K562 (cell line): Measurements from ENCODE around the gene PTPRM. TPM values are rescaled to one million over a fixed set of nuclear protein-coding genes. Genes with fewer than 3 reads are reported as not detected.

Experiments
- ATAC-seq: fragments of 200-7000 bp; cut with Tn5 transposase; 3 replicates; pipeline ENCODE4 v1.9.1; 2020; ENCODE audit warnings: moderate library complexity
- BruUV-seq: library from RNA; stranded (reverse); fragments of 400-500 nt; replicated peaks from 2 replicates; lab custom pipeline; 2021; lab: Mats Ljungman, UMichigan
- CTCF ChIA-PET: fragments of 300-600 bp; formaldehyde crosslinking; extraction: SDS; loops from one replicate; lab custom pipeline; 2021; ENCODE audit warnings: low intra/inter-chr PET ratio; lab: Yijun Ruan, JAX
- POLR2A ChIA-PET: fragments of 300-600, 350-650 bp; sonication (Branson Sonifier 250); formaldehyde crosslinking; extraction: SDS; loops from one replicate; lab custom pipeline; 2021; ENCODE audit warnings: antibody characterized with exemption, inconsistent platforms; lab: Yijun Ruan, JAX
- DNase-seq, 4 experiments: peaks; one replicate each; pipeline versions ENCODE4 v3.0.0 to v3.0.0-alpha.2; 2011 to 2018; ENCODE audit warnings: low spot score in 3 of 4, mixed read lengths in 3 of 4; ENCODE audit errors: extremely low read depth in 1 of 4
- FAIRE-seq: peaks from 2 replicates; lab custom pipeline; 2011; peaks lifted over from hg19 to GRCh38; lab: Jason Lieb, UNC
- H2AFZ ChIP-seq: 2 replicates; pipeline ENCODE4 v1.6.0; 2011; ENCODE audit warnings: low read depth, low read length, control low read depth, inconsistent platforms
- H3K27ac ChIP-seq: fragments of 200-600 bp; 3 replicates; pipeline ENCODE4 v1.8.0; 2011; ENCODE audit warnings: low read depth, mild to moderate bottlenecking, control low read depth, inconsistent platforms, low read length, moderate library complexity, mixed read lengths; ENCODE audit errors: extremely low read depth
- H3K27me3 ChIP-seq, 2 experiments: fragments of 300-600 bp in 1 of 2; 2 replicates in 1 of 2; 3 replicates in 1 of 2; pipeline versions ENCODE4 v1.6.0 to v1.8.0; 2011; ENCODE audit warnings: inconsistent platforms in 2 of 2, low read length in 2 of 2, mild to moderate bottlenecking in 1 of 2, mixed read lengths in 1 of 2, moderate library complexity in 1 of 2; ENCODE audit not compliant: control insufficient read depth in 2 of 2, insufficient read depth in 2 of 2
- H3K36me3 ChIP-seq: fragments of 300-600 bp; 3 replicates; pipeline ENCODE4 v1.8.0; 2011; ENCODE audit warnings: mild to moderate bottlenecking, low read length, inconsistent platforms; ENCODE audit not compliant: control insufficient read depth, insufficient read depth
- H3K4me1 ChIP-seq, 2 experiments: fragments of 200-600 bp in 1 of 2; replicated peaks in 1 of 2; 2 replicates in 1 of 2; 3 replicates in 1 of 2; pipeline versions ENCODE4 v1.5.1 to v1.8.0; 2011; ENCODE audit warnings: inconsistent platforms in 2 of 2, low read length in 2 of 2, mild to moderate bottlenecking in 1 of 2, mixed read lengths in 1 of 2, moderate library complexity in 1 of 2; ENCODE audit not compliant: control insufficient read depth in 2 of 2, insufficient read depth in 2 of 2
- H3K4me2 ChIP-seq: 2 replicates; pipeline ENCODE4 v1.6.1; 2011; ENCODE audit warnings: low read length, control low read depth, inconsistent platforms, mixed read lengths; ENCODE audit not compliant: insufficient read depth
- H3K4me3 ChIP-seq: fragments of 200-600 bp; sonication (generic), shearing (Covaris generic); 2 replicates; pipeline ENCODE4 v1.5.1; 2016; ENCODE audit warnings: control low read depth, inconsistent platforms
- H3K79me2 ChIP-seq: fragments of 200-600 bp; 3 replicates; pipeline ENCODE4 v1.8.0; 2011; ENCODE audit warnings: low read length, inconsistent platforms; ENCODE audit not compliant: control insufficient read depth, insufficient read depth
- H3K9ac ChIP-seq, 2 experiments: 2 replicates each; pipeline versions ENCODE4 v1.6.0 to v1.6.1; 2011; ENCODE audit warnings: low read depth in 2 of 2, low read length in 2 of 2, control low read depth in 1 of 2, inconsistent platforms in 1 of 2, mild to moderate bottlenecking in 1 of 2, mixed read lengths in 1 of 2; ENCODE audit not compliant: insufficient read depth in 1 of 2
- H3K9me1 ChIP-seq: one replicate; pipeline ENCODE4 v1.6.0; 2011; ENCODE audit warnings: inconsistent platforms, mild to moderate bottlenecking, low read length, moderate library complexity; ENCODE audit not compliant: control insufficient read depth, insufficient read depth
- H3K9me3 ChIP-seq: replicated peaks from 2 replicates; pipeline ENCODE4 v1.5.1; 2011; ENCODE audit warnings: low read depth, low read length, inconsistent platforms; ENCODE audit not compliant: control insufficient read depth, insufficient read depth
- H4K20me1 ChIP-seq: replicated peaks from 2 replicates; pipeline ENCODE4 v1.6.1; 2011; ENCODE audit warnings: low read length, inconsistent platforms, mixed read lengths; ENCODE audit not compliant: control insufficient read depth, insufficient read depth
- BACH1 ChIP-seq: fragments of 200-800 bp; sonication (Bioruptor generic); IDR thresholded peaks from 2 replicates; pipeline ENCODE4 v1.6.1; 2016; ENCODE audit warnings: missing genetic modification characterization, missing compliant biosample characterization
- CBFA2T2 ChIP-seq: fragments of 450-650 bp; conservative IDR thresholded peaks from 2 replicates; pipeline ENCODE4 v1.6.1; 2017; ENCODE audit warnings: mild to moderate bottlenecking
- DMBX1 ChIP-seq: fragments of 250-450 bp; sonication (Bioruptor Pico); IDR thresholded peaks from 2 replicates; pipeline ENCODE4 v1.8.0; 2022; ENCODE audit warnings: inconsistent platforms, mild to moderate bottlenecking, moderate library complexity, borderline replicate concordance
- NFYB ChIP-seq: IDR thresholded peaks from 2 replicates; pipeline ENCODE4 v1.6.1; 2011; ENCODE audit warnings: mild to moderate bottlenecking, moderate library complexity; ENCODE audit not compliant: insufficient read length; ENCODE audit errors: extremely low read depth
- POU5F1 ChIP-seq: fragments of 150-350 bp; IDR thresholded peaks from 2 replicates; pipeline ENCODE4 v1.6.1; 2014; ENCODE audit warnings: borderline replicate concordance, low read length, low read depth, mild to moderate bottlenecking; ENCODE audit not compliant: partially characterized antibody
- SREBF1 ChIP-seq: fragments of 150-350 bp; IDR thresholded peaks from 2 replicates; pipeline ENCODE4 v1.6.1; 2014; ENCODE audit warnings: antibody characterized with exemption, low read depth, low read length, borderline replicate concordance
- TCF7 ChIP-seq: sonication (generic); IDR thresholded peaks from 2 replicates; pipeline ENCODE4 v1.6.1; 2016; ENCODE audit warnings: antibody characterized with exemption, borderline replicate concordance
- ZNF699 ChIP-seq: fragments of 250-450 bp; sonication (Bioruptor Pico); IDR thresholded peaks from 2 replicates; pipeline ENCODE4 v1.8.0; 2021; ENCODE audit warnings: mild to moderate bottlenecking, moderate library complexity; ENCODE audit not compliant: insufficient replicate concordance
- WGBS: fragments of 100-300 bp; shearing (Covaris generic); methylation state at CpG from one replicate; pipeline ENCODE4 v1.1.6; 2016; ENCODE audit warnings: low coverage, mixed read lengths; ENCODE audit not compliant: insufficient coverage; ENCODE audit errors: missing lambda C conversion rate; 5-methylcytosine and 5-hydroxymethylcytosine counted together
- in situ Hi-C: fragments of 300-500 bp; cut with MboI; formaldehyde crosslinking; loops from 4 replicates; pipeline ENCODE4 v1.15.0; 2018; ENCODE audit warnings: inconsistent platforms, mixed read lengths
- intact Hi-C: fragments of 100-400 bp; cut with micrococcal nuclease; formaldehyde crosslinking; loops from 2 replicates; pipeline ENCODE4 v1.14.2; 2022
- polyA plus RNA-seq, 8 experiments: library from polyadenylated mRNA; depleted of rRNA in 4 of 8; stranded (reverse) in 5 of 8; unstranded in 3 of 8; fragments of >200 nt; fragmentation: Nextera tagmentation in 2 of 8; fragmentation: Illumina TruSeq in 1 of 8; extraction: Ambion mirVana in 2 of 8; extraction: Trizol in 1 of 8; gene quantifications; 2 replicates each; pipeline versions ENCODE4 v1.2.1 to v1.2.3, GENCODE V29; 2011 to 2014; ENCODE audit warnings: inconsistent platforms in 1 of 8, missing spikeins in 1 of 8
- total RNA-seq, 7 experiments: library from RNA; depleted of rRNA in 6 of 7; stranded (reverse); fragments of >200 nt in 6 of 7; fragmentation: Illumina TruSeq in 2 of 7; extraction: Trizol in 2 of 7; gene quantifications; 2 replicates each; pipeline versions ENCODE4 v1.2.1 to v1.2.3, GENCODE V29; 2011 to 2021; ENCODE audit warnings: low replicate concordance in 1 of 7
- TF ChIP-seq, protein P1 (sequence below): fragments of 250-450 bp; sonication (Bioruptor Pico); IDR thresholded peaks from 2 replicates; pipeline ENCODE4 v1.5.0; 2020; ENCODE audit warnings: mild to moderate bottlenecking, borderline replicate concordance
- TF ChIP-seq, protein P2 (sequence below): IDR thresholded peaks from 3 replicates; pipeline ENCODE4 v1.6.1; 2011; ENCODE audit warnings: borderline replicate concordance, mild to moderate bottlenecking, moderate library complexity; ENCODE audit not compliant: insufficient read length; ENCODE audit errors: extremely low read depth
- TF ChIP-seq, protein P3 (sequence below): fragments of 200-800 bp; sonication (Bioruptor generic); IDR thresholded peaks from 2 replicates; pipeline ENCODE4 v1.6.1; 2016; ENCODE audit warnings: missing genetic modification characterization, missing compliant biosample characterization

PTPRM gene
- total and polyA plus RNA-seq, 9 of the 15 experiments (the other 6 are each of a cell fraction or from before 2014, with no cell fraction given), result 0.03 to 0.16 (median 0.08) TPM; not detected in 3

DNA sequence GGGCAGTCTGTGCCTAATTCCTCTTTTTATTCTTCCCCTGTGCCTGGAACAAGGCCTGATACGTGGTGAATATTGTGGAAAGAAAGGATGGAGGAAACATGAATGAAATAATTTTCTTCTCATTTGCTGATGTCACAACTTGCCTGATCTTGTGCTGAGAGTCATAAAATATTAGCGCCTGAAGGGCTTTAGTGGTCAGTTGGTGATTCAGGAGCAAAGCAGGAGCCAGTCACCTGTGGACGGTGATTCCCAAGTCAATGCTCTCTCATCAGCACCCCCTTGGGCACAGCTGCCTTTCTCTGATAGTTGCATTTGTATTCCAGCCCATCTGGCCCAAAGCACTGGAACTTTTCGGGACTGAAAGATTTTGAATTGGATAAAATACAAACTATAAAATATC, 539.5 kb downstream of the PTPRM start:
- H2AFZ ChIP-seq, result no peak overlapping the region
- H3K9ac ChIP-seq, result no peak overlapping the region
- 1% methylated on average over 4 of the region's 4 CpGs for WGBS
- no peaks in the 10 kb centered on the region for H3K9me1 ChIP-seq
- H3K4me1 ChIP-seq, result no peaks in the 10 kb centered on the region
- no peaks in the 10 kb centered on the region for H3K36me3 ChIP-seq
- BruUV-seq, result no TSS peak
- POLR2A ChIA-PET, result no interaction called here
- ATAC-seq (no peak), FAIRE-seq (no peak), DNase-seq (no peak)
- in situ Hi-C loops, result no loop called here
- no peak overlapping the region for H3K27ac ChIP-seq
- CTCF ChIA-PET, result no interaction called here
- no peaks in the 10 kb centered on the region for H4K20me1 ChIP-seq
- no peak overlapping the region for H3K4me2 ChIP-seq
- H3K9me3 ChIP-seq, result no peaks in the 10 kb centered on the region
- no peak overlapping the region for H3K4me3 ChIP-seq
- intact Hi-C loops, result no loop called here
- no peaks in the 10 kb centered on the region for H3K27me3 ChIP-seq
- H3K79me2 ChIP-seq, result no peaks in the 10 kb centered on the region
- no peak for TF ChIP-seq CBFA2T2
- no peak for TF ChIP-seq NFYB
- TF ChIP-seq, protein P1, sequence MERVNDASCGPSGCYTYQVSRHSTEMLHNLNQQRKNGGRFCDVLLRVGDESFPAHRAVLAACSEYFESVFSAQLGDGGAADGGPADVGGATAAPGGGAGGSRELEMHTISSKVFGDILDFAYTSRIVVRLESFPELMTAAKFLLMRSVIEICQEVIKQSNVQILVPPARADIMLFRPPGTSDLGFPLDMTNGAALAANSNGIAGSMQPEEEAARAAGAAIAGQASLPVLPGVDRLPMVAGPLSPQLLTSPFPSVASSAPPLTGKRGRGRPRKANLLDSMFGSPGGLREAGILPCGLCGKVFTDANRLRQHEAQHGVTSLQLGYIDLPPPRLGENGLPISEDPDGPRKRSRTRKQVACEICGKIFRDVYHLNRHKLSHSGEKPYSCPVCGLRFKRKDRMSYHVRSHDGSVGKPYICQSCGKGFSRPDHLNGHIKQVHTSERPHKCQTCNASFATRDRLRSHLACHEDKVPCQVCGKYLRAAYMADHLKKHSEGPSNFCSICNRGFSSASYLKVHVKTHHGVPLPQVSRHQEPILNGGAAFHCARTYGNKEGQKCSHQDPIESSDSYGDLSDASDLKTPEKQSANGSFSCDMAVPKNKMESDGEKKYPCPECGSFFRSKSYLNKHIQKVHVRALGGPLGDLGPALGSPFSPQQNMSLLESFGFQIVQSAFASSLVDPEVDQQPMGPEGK (CRISPR knock-in tag), result no peak
- TF ChIP-seq, protein P2, sequence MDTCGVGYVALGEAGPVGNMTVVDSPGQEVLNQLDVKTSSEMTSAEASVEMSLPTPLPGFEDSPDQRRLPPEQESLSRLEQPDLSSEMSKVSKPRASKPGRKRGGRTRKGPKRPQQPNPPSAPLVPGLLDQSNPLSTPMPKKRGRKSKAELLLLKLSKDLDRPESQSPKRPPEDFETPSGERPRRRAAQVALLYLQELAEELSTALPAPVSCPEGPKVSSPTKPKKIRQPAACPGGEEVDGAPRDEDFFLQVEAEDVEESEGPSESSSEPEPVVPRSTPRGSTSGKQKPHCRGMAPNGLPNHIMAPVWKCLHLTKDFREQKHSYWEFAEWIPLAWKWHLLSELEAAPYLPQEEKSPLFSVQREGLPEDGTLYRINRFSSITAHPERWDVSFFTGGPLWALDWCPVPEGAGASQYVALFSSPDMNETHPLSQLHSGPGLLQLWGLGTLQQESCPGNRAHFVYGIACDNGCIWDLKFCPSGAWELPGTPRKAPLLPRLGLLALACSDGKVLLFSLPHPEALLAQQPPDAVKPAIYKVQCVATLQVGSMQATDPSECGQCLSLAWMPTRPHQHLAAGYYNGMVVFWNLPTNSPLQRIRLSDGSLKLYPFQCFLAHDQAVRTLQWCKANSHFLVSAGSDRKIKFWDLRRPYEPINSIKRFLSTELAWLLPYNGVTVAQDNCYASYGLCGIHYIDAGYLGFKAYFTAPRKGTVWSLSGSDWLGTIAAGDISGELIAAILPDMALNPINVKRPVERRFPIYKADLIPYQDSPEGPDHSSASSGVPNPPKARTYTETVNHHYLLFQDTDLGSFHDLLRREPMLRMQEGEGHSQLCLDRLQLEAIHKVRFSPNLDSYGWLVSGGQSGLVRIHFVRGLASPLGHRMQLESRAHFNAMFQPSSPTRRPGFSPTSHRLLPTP, result no peak
- TF ChIP-seq TCF7, result no peak
- TF ChIP-seq SREBF1, result no peak
- TF ChIP-seq POU5F1, result no peak
- TF ChIP-seq DMBX1 (CRISPR knock-in tag), result no peak
- TF ChIP-seq, protein P3, sequence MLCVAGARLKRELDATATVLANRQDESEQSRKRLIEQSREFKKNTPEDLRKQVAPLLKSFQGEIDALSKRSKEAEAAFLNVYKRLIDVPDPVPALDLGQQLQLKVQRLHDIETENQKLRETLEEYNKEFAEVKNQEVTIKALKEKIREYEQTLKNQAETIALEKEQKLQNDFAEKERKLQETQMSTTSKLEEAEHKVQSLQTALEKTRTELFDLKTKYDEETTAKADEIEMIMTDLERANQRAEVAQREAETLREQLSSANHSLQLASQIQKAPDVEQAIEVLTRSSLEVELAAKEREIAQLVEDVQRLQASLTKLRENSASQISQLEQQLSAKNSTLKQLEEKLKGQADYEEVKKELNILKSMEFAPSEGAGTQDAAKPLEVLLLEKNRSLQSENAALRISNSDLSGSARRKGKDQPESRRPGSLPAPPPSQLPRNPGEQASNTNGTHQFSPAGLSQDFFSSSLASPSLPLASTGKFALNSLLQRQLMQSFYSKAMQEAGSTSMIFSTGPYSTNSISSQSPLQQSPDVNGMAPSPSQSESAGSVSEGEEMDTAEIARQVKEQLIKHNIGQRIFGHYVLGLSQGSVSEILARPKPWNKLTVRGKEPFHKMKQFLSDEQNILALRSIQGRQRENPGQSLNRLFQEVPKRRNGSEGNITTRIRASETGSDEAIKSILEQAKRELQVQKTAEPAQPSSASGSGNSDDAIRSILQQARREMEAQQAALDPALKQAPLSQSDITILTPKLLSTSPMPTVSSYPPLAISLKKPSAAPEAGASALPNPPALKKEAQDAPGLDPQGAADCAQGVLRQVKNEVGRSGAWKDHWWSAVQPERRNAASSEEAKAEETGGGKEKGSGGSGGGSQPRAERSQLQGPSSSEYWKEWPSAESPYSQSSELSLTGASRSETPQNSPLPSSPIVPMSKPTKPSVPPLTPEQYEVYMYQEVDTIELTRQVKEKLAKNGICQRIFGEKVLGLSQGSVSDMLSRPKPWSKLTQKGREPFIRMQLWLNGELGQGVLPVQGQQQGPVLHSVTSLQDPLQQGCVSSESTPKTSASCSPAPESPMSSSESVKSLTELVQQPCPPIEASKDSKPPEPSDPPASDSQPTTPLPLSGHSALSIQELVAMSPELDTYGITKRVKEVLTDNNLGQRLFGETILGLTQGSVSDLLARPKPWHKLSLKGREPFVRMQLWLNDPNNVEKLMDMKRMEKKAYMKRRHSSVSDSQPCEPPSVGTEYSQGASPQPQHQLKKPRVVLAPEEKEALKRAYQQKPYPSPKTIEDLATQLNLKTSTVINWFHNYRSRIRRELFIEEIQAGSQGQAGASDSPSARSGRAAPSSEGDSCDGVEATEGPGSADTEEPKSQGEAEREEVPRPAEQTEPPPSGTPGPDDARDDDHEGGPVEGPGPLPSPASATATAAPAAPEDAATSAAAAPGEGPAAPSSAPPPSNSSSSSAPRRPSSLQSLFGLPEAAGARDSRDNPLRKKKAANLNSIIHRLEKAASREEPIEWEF (CRISPR knock-in tag), result no peak
- TF ChIP-seq ZNF699 (CRISPR knock-in tag), result no peak
- TF ChIP-seq BACH1 (tag), result no peak
